GM21381 (cell line): ENCODE measurements around the gene ERAL1.
"Not testable (repeated sequence)": the region's sequence is repeated elsewhere in the genome, so short reads cannot be mapped to it uniquely, and the experiment has no call there.

ENCODE experiments used
- ATAC-seq: cut with Tn5 transposase; IDR thresholded peaks from one replicate; pipeline ENCODE4 v1.9.1; 2021; ENCODE audit warnings: mild to moderate bottlenecking, moderate library complexity; ENCODE audit not compliant: unreplicated experiment

ERAL1 gene

DNA sequence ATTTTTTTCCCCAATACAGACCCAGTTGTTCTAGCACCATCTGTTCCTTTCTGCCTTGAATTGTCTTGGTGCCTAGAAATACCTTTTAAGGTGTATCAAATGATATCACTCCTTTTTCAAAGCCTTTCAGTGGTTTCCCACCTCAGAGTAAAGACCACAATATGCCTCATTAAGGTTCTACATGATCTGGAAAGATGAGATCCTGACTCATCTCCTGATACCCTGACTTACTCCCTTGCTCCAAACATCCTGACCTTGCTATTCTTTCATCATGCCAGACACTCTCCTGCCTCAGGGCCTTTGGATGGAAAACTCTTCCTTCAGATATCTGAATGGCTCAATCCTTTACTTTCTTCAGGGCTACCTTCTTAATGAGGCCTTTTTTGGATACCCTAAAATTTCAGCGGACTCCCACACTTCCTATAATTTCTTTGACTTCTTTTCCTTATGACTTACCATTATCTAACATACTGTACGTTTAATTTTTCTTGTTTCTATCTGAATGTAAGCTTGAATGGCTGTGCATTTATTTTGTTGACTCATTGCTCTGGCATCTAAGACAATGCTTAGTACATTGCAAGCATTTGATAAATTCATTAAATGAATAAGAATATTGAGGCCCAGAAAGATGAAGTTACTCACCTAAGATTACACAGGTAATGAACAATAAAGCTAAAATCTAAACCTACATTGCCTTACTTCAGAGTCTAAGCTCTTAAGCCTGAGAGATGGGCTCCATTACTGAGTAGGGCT lies 23.5 kb downstream of the ERAL1 start:
- no peak for ATAC-seq

DNA sequence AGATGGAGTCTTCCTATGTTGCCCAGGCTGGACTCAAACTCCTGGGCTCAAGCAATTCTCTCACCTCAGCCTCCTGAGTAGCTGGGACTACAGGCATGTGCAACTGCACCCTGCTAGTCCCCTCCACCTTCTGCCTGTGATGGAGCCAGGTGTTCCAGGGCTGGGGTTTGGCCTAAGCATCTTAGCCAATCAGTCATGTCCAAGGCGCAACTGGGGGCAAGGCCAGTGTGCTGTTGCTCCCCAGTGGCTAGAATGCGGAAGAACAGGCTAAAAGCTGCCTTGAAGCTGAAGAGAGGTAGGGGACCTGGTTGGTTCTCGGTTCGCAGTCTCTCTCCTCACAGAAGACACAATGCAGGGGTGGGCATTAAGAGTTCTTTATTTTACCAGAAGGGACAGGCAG lies 24.2 kb downstream of the ERAL1 start:
- ATAC-seq = no peak

DNA sequence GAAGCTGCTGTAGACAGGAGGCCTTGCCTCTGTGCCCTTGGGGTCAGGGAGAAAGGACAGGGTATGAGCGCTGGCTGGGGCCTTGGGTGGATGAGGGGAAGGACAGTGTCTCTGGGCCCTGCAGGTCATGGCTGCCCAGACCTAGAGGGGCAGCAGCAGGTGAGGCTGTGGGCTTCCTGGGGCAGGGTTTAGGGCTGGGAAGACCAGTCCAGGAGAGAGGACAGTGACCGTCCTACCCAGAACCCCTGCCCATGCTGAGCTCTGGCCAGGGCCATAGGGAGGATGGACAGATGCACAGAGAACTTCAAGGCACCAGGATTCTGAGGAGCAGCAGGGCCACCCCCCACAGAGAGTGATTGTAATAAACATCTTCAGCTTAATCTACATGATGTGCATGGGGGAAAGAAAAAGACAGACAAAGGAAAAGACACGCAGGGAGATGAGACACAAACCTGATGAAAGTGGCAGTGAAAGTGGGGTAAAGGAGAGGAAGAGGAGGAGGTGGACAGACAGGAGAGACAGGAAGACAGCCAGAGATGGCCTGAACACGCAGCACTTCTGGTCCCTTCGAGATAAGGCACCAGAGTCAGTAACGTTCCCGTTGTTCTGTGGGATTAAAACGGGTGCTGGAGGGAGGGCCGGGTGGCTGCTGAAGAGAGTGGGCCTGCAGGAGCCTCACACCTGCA lies 25.2 kb downstream of the ERAL1 start:
- ATAC-seq = no peak

DNA sequence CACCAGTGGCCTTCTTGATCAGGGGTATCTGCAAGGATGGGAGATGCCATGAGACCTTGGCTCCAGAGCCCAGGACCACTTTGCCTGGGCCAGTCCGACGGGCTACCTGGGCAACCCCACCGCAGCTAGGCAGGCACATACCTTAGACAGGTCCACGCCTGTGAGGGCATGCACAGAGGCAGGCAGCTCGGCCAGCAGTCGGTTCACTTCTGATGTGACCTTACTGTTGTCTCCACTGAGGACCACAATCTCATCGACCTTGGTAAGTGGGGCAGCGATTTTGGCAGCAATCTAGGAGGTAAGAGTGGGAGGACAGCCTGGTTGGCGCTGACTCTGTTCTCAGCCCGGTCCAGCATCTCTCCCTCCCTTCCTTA lies 25.7 kb downstream of the ERAL1 start:
- no peak for ATAC-seq

DNA sequence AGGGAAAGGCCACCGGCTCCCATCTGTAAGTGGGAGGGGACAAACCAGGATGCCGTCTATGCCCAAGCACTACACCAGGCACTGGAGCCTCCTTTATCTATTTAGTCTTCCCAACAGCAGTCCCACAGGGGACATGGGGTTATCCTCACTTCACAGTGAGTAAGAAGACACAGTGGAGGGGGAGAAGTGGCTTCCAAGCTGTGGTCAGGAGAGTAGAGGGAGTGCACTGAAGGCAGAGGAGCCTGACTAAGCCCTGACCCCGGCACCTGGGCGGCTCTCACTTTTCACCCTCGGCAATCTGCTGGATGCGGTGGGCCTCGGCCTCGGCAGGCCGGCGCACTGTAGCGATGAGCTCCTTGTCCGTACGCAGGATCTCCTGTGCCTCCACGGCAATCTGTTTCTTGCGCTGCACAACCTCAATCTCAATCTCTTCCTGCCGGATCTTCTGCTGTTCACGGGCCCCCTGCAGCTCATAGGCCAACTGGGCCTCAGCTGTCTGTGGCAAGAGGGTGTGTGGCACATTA lies 26.8 kb downstream of the ERAL1 start:
- ATAC-seq = no peak

DNA sequence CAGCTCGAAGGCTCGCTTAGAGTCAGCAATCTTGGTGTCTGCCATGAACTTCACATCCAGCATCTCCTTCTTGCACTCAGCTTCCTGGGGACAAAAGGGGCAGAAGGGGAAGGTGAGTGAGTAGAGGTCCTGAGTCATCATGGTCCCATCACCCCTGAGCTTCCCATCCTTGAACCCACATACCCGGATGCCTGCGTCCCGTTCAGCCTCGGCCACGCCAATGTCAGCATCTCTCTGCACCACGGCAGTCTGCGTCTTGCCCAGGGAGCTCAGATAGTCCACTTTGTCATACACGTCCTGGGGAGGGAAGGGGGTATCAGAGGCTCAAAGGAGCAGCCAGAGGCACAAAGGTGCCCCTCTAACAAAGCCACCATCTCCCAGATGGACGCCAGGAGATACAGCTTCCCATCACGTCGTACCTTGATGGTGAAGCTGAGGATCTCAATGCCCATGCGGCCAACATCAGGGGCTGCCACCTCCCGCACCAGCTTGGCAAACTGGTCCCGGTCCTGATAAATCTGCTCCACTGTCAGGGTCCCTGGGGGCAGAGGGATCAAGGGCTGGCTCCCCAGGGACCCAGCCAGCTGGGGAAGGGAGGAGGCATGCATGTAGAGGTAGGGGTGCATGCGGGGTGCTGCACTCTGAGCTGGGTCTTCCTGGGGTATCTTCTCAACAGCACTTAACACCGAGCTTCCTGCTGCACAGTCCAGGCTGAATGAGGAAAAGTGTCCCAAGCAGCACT lies 27.5 kb downstream of the ERAL1 start:
- ATAC-seq = no peak

DNA sequence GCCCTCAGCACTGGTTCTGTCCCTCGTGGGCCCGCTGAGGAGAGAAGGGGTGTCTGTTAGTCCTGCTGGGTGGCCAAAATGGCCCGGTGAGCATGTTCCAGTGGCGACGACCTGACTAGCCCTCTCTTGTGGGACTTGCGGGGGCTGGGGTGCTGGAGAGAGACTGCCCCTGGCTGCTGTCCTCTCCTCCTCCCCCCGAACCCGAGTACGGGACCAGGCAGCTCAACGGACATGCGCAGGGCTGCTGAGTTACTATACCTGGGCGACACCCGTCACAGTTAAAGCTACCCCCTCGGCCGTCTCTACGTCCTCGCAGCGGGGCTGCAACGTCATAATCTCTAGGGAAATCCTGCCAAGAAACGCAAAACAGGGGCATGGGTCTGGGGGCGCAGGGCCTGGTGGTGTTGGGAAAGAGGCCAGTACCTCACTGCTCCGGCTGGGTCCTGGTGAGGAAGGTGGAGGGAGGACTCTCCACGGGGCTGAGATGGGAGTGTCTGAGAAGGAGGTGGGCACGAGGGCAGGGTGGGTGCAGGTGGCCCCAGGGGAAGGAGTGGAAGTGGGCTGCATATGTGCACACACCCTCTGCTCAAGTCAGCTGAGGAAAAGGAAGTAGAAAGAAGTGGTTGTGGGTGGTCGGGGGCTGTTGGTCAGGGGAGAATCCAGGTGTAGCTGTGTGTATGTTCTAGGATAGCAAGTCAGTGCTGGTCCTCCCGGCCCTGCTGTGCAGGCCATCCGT lies 29.3 kb downstream of the ERAL1 start:
- ATAC-seq = no peak

DNA sequence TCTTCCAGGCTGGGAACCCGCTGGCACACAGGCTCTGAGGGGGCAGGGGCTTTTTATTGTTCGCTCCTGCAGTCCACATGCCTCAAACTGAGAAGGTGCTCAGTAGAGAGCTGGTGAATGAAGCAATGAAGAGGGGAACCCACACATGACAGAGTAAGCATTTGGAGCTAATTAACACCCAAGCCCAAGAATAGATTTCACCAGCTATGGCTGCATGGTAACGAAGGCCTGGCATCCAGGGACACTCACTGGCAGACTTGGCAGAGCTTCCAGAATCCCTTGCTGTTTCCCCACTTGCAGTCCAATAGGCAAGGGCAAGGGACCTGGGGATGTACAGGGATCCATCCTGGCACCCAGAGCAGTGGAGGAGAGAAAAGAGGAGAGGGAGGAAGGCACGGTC lies 30.5 kb downstream of the ERAL1 start:
- no peak for ATAC-seq

DNA sequence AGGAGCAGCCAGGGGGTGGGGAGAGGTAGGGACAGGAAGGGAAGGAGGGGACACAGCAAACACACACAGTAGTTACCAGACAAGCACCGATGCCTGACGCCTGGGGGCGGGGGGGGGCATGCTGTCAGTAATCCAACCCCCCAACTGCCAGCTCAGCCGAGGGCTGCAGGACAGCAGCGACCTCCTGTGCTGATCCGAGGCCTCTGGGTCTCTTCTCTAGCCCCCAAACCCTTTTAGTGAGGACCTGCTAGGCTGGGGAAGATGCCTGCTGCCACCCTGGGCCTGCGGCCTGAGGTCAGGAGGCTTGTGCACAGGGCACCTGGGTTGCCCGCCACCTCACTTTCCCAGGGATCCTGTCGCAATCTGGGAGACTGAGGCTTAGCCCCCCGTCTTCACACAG lies 31.1 kb downstream of the ERAL1 start:
- ATAC-seq = no peak

DNA sequence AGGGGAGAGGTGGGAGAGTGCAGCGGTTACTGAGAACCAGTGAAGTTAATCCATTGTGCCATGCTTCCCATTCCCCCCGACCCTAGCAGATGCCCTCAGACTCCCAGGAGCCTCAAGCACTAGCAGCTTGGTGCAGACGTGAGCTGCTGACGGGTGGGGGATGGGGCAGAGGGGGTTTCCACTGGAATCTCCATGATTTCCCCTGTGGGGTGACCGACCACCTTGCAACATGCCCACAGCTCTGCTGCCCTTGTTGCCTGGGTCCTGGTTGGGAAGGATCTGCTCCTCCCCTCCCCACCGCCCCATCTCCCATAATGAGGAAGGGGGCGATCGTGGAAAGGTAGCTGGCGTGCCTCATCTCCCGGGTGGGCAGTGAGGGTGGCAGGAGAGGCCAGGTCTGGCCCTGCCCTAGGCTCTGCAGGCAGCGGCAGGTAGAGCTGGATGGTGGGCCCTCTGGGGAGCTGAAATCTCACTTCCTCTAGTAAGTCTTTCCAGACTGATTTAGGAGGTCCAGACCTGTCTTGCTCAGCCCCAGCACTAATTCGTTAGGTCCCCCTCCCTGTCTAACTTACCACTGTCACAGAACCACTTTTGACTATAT lies 33.2 kb downstream of the ERAL1 start:
- ATAC-seq = no peak

DNA sequence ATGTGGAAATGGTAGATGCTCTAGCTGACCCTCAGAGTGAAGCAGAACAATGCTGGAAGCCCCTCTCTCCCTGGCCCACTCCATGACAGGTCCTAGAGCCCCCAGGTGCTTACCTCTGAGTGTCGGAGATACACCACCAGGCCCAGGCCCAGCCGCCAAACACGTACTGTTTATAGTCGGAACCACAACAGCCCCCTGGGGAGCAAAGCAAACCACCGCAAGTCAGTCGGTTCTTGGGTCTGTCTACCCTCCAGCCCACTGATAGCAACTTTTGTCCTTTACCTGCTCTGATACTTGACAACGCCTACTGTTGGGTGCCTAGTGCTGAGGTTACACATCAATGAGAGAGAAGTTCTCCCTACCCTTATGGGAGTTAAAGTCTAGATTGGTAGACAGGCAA lies 34.0 kb downstream of the ERAL1 start:
- no peak for ATAC-seq

DNA sequence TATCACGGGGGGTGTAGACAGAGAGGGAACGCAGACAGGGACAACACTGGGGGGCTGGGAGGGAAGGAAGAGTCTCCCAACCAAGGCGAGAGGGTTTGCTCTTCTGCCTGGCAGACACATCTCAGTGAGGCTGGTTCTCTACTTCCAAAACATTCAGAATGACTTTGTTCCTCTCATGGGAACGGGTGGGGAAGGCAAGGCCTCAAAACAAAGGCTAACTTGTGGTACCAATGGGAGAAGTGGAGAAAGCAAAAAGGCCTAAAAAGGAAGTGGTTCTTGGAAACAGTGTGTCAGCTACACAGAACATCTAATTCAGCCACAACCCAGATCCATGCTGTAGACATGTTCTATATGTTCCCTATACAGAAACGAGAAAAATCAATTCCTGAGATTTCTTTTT lies 35.2 kb downstream of the ERAL1 start:
- no peak for ATAC-seq

DNA sequence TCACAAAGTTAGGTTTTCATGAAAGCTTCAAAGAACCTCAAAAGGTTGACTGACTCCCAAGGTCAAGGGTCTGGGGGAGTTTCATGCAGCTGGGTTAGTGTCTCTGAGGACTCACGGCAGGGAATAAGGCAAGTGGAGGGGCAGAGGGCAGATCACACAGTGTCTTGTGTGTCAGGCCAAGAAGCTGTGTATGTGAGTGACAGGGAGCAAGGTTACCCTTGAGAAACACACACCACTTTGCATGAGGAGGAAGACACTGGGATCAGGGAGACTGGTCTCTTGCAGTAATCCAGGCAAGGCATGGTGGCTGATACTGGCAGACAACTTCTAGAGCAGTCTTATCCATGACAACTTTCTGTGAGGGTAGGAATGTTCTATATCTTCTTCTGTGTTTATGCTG lies 36.4 kb downstream of the ERAL1 start:
- no peak for ATAC-seq

DNA sequence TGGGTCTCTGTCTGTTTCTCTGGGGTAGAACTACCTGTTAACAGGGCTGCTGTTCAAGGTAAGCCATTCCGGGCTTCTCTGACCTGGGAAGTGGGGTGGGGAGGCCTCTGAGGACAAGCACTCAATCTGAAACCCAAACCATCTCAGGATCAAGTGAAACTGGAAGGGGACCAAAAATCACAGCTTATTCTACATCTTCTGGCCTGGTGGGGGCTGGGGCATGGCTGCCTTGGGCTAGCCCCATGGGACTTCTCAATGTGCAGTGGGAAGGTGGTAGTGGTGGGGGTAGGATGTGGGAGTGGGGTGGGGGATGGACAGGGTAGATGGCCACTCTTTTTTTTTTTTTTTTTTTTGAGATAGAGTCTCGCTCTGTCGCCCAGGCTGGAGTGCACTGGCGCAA lies 37.2 kb downstream of the ERAL1 start:
- no peak for ATAC-seq

DNA sequence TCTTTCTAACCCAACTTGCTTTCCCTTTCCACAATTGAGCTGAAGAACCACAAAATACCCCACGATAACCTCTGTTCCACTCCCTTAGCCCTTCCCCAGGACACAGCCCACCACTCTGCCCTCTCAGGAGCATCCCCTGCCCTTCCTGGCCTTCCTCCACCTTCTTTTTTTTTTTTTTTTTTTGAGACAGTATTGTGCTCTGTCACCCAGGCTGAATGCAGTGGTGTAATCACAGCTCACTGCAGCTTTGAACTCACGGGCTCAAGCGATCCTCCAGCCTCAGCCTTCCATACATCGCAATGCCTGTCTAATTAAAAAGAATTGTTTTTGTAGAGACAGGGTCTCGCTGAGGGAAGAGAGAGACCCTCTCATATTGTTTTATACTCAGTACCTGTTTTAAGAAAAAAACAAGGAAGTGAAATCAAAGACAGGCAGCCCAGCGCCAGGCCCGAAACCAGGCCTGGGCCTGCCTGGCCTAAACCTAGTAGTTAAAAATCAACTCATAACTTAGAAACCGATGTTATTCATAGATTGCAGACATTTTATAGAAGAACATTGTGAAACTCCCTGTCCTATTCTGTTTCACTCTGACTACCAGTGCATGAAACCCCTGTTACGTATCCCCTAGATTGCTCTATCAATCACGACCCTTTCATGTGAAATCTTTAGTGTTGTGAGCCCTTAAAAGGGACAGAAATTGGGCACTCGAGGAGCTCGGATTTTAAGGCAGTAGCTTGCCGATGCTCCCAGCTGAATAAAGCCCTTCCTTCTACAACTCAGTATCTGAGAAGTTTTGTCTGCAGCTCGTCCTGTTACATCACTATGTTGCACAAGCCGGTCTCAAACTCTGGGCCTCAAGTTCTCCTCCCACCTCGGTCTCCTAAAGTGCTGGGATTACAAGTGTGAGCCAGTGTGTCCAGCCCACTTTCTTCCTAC lies 38.7 kb downstream of the ERAL1 start:
- ATAC-seq = not testable (repeated sequence)

DNA sequence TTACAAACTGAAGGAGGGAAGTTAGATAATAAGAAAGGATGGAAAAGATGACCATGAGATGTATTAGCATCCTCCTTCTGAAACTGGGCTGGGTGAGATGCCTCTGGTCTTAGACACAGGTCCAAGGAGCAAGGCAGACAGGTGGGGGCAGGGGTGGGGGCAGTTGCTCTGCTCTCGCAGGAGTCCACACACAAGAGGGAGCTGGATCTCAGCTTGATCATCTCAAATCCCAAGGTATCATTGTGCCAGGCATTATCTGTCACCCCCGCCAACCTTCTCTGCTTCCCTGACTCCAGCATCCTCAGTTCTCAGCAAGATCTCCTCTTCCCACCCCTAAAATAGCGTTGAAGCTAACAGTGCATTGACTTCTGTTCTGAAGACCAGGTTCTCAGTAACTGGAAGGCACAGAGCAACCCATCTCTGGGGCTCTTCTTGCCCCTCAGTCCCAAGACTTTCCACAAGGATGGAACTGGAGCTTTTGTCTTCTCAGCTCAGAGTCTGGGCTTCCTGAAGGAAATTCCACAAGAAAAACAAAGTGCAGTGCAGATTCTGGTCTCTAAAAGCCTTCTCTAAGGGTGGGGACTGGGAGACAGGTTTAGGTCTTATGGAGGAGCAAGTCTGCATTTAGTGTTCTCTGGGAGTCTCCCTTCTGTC lies 41.1 kb downstream of the ERAL1 start:
- ATAC-seq = no peak

DNA sequence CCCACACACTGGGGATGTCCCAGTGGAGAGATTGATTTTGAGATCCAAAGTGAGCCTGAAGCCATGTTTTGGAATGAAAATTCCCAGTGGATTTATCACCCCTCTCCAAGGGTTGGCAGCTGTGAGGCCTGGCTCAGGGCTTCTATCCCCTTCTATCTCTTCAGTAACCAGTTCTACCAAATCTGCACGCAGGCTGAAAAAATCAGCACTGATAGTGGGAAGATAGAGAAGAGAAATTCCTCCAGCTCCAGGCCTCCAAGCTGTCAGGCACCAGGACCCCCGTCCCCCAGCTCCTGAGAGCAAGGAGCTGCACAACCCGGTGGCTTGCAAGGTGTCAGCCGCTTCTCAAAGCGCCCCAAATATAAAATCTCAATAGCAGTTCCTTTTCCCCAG lies 41.7 kb downstream of the ERAL1 start:
- no peak for ATAC-seq

DNA sequence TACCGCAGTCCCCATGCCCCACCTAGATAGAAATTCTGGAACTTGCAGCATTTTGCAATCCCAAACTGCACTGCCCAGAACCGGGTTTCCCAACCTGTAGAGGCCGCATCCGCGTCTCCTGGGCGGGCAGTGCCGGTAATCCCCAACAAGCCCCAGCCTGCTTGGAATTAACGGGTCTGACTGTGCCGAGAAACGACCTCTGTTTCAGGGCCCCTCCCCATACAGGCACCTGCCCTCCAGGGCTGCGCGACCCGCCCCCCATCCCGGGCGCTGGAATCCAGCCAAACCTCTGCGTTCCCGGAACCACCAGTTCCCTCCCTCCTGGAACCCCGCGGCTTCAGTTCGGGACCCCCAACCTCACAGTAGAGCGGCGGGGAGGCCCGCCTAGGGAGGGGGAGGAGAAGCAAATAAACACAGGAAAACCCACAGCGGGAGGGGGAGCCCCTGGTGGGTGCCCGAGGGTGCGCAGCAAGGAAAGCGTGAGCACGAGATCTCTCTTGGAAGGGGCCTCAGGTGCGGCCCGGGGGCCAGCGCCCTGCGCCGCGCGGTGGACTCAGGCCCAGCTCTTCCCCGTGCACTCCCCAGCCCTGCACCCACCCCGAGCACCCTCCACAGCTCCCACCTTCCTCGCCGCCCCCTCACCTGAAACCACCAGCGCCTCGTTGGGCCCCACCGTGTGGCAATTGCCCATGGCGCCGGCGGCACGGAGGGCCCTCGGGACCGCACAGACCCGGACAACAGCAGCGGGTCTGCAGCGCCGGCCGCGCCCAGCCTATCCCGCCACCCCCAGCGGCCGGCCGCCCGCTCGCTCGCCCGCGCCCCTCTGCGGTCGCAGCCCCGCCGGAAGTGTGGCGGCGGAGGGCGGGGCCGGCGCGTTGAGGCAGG lies 42.3 kb downstream of the ERAL1 start, which contains the start of gene FLOT2:
TSS of gene FLOT2 (minus strand) at position 850 of the 885 bp plus-strand sequence. CDS start at position 691, 159 bp downstream.
- no peak for ATAC-seq
